ENCODE measurements around the gene GNAI1.

Gene GNAI1

GRCh38 chr7:80134536-80135308, at the start of gene GNAI1:
TSS of gene GNAI1 (plus strand) at chr7:80134831. CDS start at chr7:80135161, 330 bp downstream.
- peak in 1 of 2 donors; percentile 9 for DNase-seq (ENCODE audit: low read depth in 2 of 2)

- no peak for DNase-seq (ENCODE audit: low read depth in 2 of 2)
These were observed 47.4 kb upstream of the GNAI1 start for GRCh38 chr7:80087051-80087770.

- no peak for DNase-seq (ENCODE audit: low read depth in 2 of 2)
These were observed 46.9 kb upstream of the GNAI1 start for GRCh38 chr7:80087771-80088170.

- no peak for DNase-seq (ENCODE audit: low read depth in 2 of 2)
These were observed 45.9 kb upstream of the GNAI1 start for GRCh38 chr7:80088705-80089104.

GRCh38 chr7:80089366-80089765, 45.3 kb upstream of the GNAI1 start:
- no peak for DNase-seq (ENCODE audit: low read depth in 2 of 2)

GRCh38 chr7:80093349-80093748, 41.3 kb upstream of the GNAI1 start:
- no peak for DNase-seq (ENCODE audit: low read depth in 2 of 2)

- no peak for DNase-seq (ENCODE audit: low read depth in 2 of 2)
These were observed 39.1 kb upstream of the GNAI1 start for GRCh38 chr7:80095545-80095944.

GRCh38 chr7:80097756-80098155, 36.9 kb upstream of the GNAI1 start:
- DNase-seq (ENCODE audit: low read depth in 2 of 2) = no peak

- no peak for DNase-seq (ENCODE audit: low read depth in 2 of 2)
These were observed 35.8 kb upstream of the GNAI1 start for GRCh38 chr7:80098795-80099194.

- DNase-seq (ENCODE audit: low read depth in 2 of 2) = no peak
These were observed 34.4 kb upstream of the GNAI1 start for GRCh38 chr7:80100254-80100653.

- no peak for DNase-seq (ENCODE audit: low read depth in 2 of 2)
These were observed 28.8 kb upstream of the GNAI1 start for GRCh38 chr7:80105701-80106408.

- no peak for DNase-seq (ENCODE audit: low read depth in 2 of 2)
These were observed 28.0 kb upstream of the GNAI1 start for GRCh38 chr7:80106498-80107113.

- DNase-seq (ENCODE audit: low read depth in 2 of 2) = no peak
These were observed 27.4 kb upstream of the GNAI1 start for GRCh38 chr7:80107278-80107677.

- no peak for DNase-seq (ENCODE audit: low read depth in 2 of 2)
These were observed 24.3 kb upstream of the GNAI1 start for GRCh38 chr7:80110376-80110775.

- no peak for DNase-seq (ENCODE audit: low read depth in 2 of 2)
These were observed 20.5 kb upstream of the GNAI1 start for GRCh38 chr7:80114159-80114558.

- DNase-seq (ENCODE audit: low read depth in 2 of 2) = no peak
These were observed 9.9 kb upstream of the GNAI1 start for GRCh38 chr7:80124526-80125264.

- no peak for DNase-seq (ENCODE audit: low read depth in 2 of 2)
These were observed 7.0 kb upstream of the GNAI1 start for GRCh38 chr7:80127412-80128160.

- no peak for DNase-seq (ENCODE audit: low read depth in 2 of 2)
These were observed 5.7 kb upstream of the GNAI1 start for GRCh38 chr7:80128918-80129317.

- DNase-seq (ENCODE audit: low read depth in 2 of 2) = no peak
These were observed 4.8 kb upstream of the GNAI1 start for GRCh38 chr7:80129785-80130184.

GRCh38 chr7:80131675-80132435, 2.8 kb upstream of the GNAI1 start:
- DNase-seq (ENCODE audit: low read depth in 2 of 2) = no peak
